T-helper 1 cell treated with Interleukin-12 subunit alpha and Interleukin-12 subunit beta and Interleukin-4 antibody, amounts not matched to agents 30 μg/mL and 1 μg/mL, for 36 hours (primary cell): ENCODE measurements around the gene TLE2.

Experiments used
- H3K27ac Mint-ChIP-seq: one replicate; pipeline ENCODE4 v1.8.0; 2021; ENCODE audit warnings: mild to moderate bottlenecking, mixed read lengths
- H3K27me3 Mint-ChIP-seq: one replicate; pipeline ENCODE4 v1.8.0; 2021; ENCODE audit warnings: low read depth, mixed read lengths
- H3K36me3 Mint-ChIP-seq: one replicate; pipeline ENCODE4 v1.8.0; 2021; ENCODE audit warnings: low read depth, mixed read lengths
- H3K4me1 Mint-ChIP-seq: one replicate; pipeline ENCODE4 v1.8.0; 2021; ENCODE audit warnings: low read depth, mixed read lengths
- H3K4me3 Mint-ChIP-seq: one replicate; pipeline ENCODE4 v1.8.0; 2021; ENCODE audit warnings: mild to moderate bottlenecking, moderate library complexity, mixed read lengths
- H3K9me3 Mint-ChIP-seq: one replicate; pipeline ENCODE4 v1.8.0; 2021; ENCODE audit warnings: mixed read lengths

Gene TLE2

DNA sequence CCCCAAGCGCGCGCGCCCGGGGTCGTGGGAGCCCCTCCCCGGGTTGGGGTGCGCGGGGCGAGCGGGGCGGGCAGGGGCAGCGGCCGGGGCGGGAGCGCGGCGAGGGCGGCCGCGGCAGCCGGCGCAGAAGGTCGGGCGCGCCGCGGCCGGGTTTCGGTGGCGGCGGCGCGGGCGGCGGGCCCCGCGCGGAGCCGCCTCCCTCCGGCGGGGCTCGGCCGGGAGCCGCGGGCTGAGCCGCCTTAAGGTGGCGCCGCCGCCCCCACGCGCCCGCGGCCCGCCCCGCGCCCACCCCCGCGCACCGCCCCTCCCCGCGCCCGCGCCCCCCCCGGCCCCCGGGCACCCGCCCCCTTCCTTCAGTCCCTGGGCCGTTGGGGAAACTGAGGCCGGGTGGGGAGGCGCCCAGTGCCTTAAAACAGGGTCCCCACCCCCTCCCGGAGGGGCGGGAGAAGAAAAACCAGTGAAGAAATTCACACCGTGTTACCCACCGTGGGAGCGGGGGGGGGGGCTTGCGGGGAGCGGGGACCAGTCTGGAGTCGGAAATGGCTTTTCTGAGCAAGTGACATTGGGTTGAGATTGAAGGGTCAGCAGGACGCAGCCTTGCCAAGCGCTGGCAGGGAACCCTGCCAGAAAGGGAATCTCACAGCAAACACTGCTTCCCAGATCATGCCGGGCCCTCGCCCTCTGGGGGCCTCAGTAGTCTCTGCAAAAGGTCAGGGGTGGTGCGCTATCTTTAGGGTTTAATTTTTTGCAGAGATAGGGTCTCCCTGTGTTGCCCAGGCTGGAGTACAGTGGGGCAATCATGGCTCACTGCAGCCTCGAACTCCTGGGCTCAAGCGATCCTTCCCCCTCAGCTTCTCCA is at the start of gene TLE2:
TSS of gene TLE2 (minus strand) at position 216 of the 859 bp plus-strand sequence. CDS start 376 bp downstream, outside the sequence.
- Mint-ChIP-seq H3K9me3 (no peaks in the 10 kb centered on the region), H3K27ac (no peak within 1 kb of the TSS), H3K4me1 (peaks cover 7% of the 10 kb centered on the region), H3K36me3 (no peaks in the 10 kb centered on the region), H3K27me3 (peaks cover 55% of the 10 kb centered on the region), H3K4me3 (peak within 1 kb of the TSS; percentile 60)

DNA sequence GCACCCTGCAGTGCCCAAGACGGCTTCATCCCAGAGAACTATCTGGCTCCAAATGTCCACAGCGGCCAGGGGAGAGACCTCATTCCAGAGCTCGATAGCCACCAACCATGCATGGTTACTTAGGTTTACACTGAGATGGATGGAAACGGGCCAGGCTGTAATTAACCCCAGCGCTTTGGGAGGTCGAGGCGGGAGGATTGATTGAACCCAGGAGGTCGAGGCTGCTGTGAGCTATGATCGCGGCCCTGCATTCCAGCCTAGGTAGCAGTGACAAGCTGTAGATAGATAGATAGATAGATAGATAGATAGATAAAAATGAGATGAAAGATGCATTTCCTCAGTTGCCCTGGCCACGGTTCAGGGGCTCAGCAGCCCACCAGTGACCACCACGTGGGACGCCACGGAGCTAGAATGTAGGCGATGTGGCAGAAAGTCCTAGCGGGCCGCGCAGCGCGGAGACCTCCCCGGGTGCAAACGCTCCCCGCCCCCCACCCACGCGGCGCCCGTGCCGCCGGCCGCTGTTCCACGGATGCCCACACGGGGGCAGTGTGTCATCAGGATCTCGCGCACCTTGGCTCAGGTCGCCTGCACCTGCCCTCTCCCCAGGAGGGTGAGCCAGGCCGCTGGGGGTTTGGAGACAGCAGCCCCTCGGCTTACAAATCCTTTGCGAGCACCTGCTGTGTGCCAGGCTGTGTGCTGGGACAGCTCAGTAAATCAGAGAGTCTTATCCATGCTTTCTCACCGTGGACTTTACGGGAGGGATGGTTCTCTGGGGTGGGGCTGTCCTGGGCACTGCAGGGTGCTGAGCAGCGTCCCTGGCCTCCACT is 46.7 kb upstream of the TLE2 start:
- peaks cover 3% of the 10 kb centered on the region for H3K4me1 Mint-ChIP-seq
- H3K27me3 Mint-ChIP-seq: no peaks in the 10 kb centered on the region
- H3K9me3 Mint-ChIP-seq: no peaks in the 10 kb centered on the region
- H3K27ac Mint-ChIP-seq: no peak overlapping the region
- H3K36me3 Mint-ChIP-seq: no peaks in the 10 kb centered on the region
- no peak overlapping the region for H3K4me3 Mint-ChIP-seq

DNA sequence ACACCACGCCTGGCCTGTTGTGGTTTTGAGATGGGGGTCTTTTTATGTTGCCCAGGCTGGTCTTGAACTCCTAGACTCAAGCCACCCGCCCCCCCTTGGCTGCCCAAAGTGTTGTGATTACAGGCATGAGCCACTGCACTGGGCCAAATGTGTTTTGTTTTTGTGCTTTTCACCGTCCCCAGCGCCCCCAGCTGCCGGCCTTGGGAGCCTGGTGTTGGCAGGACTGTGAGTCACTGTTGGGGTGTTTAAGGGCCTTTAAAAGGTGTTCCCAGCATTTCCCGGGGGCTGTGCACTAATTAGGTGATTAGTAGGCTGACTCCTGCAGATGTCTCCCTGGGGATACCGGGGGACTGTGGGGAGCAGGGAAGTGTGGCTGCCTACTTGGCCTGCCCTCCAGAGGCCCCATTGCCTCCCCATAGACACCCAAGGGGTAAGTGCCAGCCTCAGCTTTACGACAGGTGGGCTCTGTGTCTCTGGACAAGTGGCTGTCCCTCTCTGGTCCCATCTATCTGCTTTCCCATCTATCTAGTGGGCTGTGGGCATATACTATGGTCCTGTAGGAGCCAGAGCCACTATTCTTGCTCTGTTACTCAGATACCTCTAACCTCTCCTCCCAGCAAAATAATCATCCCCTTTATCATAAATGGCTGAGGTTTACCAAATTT is 45.0 kb upstream of the TLE2 start:
- H3K27ac Mint-ChIP-seq: no peak overlapping the region
- no peaks in the 10 kb centered on the region for H3K9me3 Mint-ChIP-seq
- H3K27me3 Mint-ChIP-seq: no peaks in the 10 kb centered on the region
- peaks cover 3% of the 10 kb centered on the region for H3K4me1 Mint-ChIP-seq
- no peak overlapping the region for H3K4me3 Mint-ChIP-seq
- H3K36me3 Mint-ChIP-seq: no peaks in the 10 kb centered on the region

DNA sequence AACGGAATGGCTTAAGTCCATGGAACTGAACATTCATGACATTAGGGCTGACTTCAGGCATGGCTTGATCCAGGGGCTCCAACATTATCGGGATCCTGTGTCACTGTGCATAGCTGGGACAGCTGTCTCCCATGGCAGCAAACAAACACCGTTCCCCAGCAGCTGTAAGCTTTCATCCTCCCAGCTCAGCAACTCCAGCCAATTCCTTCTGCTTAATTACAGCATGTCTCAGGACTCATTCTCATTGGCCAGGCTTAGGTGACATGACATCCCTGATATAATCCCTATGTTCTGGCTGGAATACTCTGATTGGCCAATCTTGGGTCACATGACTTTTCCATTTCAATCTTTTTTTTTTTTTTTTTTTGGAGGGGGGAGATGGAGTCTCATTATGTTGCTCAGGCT is 44.1 kb upstream of the TLE2 start:
- no peak overlapping the region for H3K27ac Mint-ChIP-seq
- H3K36me3 Mint-ChIP-seq: no peaks in the 10 kb centered on the region
- no peak overlapping the region for H3K4me3 Mint-ChIP-seq
- peaks cover 3% of the 10 kb centered on the region for H3K4me1 Mint-ChIP-seq
- no peaks in the 10 kb centered on the region for H3K9me3 Mint-ChIP-seq
- no peaks in the 10 kb centered on the region for H3K27me3 Mint-ChIP-seq

DNA sequence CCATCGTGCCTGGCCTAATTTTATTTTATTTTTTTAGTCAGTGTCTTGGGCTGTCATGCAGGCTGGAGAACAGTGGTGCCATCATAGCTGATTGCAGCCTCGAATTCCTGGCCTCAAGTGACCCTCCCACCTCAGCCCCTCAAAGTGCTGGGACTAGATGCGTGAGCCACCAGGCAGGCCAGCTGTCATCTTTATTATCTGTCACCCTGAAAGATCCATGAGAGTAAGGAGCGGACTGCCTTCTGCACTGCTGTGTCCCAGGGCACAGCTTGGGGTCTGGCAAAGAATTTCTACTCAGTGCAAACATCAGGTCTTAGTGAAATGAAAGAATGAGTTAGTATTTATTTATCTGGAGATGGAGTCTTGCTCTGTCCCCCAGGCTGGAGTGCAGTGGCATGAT is 42.7 kb upstream of the TLE2 start:
- Mint-ChIP-seq H3K4me3 (no peak overlapping the region), H3K27me3 (no peaks in the 10 kb centered on the region), H3K9me3 (no peaks in the 10 kb centered on the region), H3K36me3 (no peaks in the 10 kb centered on the region), H3K27ac (no peak overlapping the region), H3K4me1 (peaks cover 3% of the 10 kb centered on the region)

DNA sequence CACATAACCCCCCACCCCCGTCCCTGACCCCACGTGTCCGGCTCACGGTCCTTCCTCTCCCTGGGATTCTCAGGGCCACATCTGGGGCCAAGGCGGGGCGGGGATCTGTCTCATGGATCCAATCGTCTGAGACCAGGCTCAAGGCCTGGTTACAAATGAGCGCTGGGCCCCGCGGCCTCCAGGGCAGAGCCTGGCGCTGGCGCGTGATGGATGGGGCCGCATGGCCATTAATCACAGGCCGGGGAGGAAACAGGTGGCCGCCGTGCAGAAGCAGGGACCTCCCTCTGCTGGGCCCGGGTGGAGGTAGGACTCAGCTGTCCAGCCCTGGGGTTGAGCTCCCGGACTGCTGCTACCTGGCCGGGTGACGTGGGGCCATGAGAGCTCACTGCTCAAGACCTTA is 39.0 kb upstream of the TLE2 start:
- peaks cover 2% of the 10 kb centered on the region for H3K4me1 Mint-ChIP-seq
- H3K4me3 Mint-ChIP-seq: no peak overlapping the region
- no peaks in the 10 kb centered on the region for H3K36me3 Mint-ChIP-seq
- H3K9me3 Mint-ChIP-seq: no peaks in the 10 kb centered on the region
- H3K27ac Mint-ChIP-seq: no peak overlapping the region
- H3K27me3 Mint-ChIP-seq: no peaks in the 10 kb centered on the region

DNA sequence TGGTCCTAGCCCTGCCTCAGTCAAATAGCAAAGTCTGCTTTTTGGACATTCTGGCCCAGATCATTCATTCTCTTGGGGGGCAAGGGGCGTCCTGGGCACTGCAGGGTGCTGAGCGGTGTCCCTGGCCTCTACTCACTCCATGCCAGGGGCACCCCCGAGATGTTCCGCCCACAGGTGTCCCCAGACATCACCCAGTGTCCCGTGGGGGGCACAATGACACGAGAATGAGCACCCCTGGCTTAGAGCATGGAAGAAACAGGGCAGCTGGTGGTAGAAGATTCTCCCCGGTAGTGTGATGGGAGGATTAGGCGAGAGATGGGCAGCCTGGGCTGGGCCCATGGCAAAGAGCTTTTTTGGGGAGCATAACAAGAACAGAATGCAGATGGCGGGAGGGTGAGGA is 38.5 kb upstream of the TLE2 start:
- no peaks in the 10 kb centered on the region for H3K27me3 Mint-ChIP-seq
- no peak overlapping the region for H3K27ac Mint-ChIP-seq
- H3K36me3 Mint-ChIP-seq: no peaks in the 10 kb centered on the region
- H3K4me3 Mint-ChIP-seq: no peak overlapping the region
- H3K4me1 Mint-ChIP-seq: peaks cover 4% of the 10 kb centered on the region
- H3K9me3 Mint-ChIP-seq: no peaks in the 10 kb centered on the region

DNA sequence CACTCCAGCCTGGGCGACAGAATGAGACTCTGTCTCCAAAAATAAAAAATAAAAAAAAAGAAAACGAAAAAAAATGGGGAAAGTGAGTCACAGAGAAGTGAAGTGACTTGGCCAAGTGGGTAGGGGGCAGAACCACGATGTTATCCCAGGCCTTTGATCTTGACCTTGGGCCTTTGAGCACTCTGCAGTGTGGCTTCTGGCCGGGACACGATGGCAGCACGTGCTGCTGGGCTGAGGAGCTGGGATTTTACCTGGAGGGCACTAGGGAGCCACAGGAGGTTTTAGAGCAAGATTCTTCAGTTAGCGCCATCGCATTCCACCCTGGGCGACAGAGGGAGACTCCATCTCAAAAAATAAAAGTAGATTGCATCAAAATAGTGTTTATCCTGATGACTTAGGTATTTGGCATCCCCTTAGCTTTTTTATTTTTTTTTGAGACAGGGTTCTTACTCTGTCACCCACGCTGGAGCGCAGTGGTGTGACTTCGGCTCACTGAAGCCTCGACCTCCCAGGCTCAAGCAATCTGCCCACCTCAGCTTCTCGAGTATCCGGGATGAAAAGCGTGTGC is 37.5 kb upstream of the TLE2 start:
- Mint-ChIP-seq H3K27ac (no peak overlapping the region), H3K4me1 (peaks cover 4% of the 10 kb centered on the region), H3K36me3 (no peaks in the 10 kb centered on the region), H3K27me3 (no peaks in the 10 kb centered on the region), H3K4me3 (no peak overlapping the region), H3K9me3 (no peaks in the 10 kb centered on the region)

DNA sequence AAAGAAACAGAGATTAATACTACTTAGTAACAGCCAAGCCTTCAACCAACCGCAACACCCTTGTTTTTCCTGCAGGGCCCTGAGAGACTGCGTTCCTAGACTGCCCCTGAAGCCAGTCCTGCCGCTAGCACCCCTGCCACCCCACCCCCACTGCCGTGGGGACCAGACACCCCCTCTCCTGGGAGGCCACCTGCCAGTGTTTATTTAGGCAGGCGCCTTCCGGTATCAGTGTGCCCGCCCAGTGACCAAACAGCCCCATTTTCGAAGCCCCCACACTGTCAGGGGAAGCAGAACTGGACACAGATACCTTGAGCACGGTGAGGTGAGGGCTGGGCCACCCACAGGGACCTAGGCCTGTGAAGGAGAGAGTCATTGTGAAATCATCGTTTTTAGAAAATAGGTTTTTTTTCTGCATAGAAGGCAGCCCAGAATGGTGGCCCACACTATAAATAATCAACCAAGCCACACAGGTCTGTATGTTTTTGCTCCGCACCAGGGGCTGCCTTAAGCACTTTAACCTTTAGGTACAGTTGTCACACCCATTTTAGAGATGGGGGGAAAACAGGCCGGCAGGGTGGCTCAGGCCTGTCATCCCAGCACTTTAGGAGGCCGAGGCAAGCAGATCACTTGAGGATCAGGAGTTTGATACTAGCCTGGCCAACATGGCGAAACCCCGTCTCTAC is 36.7 kb upstream of the TLE2 start:
- no peaks in the 10 kb centered on the region for H3K27me3 Mint-ChIP-seq
- no peaks in the 10 kb centered on the region for H3K9me3 Mint-ChIP-seq
- no peak overlapping the region for H3K27ac Mint-ChIP-seq
- peaks cover 7% of the 10 kb centered on the region for H3K4me1 Mint-ChIP-seq
- H3K4me3 Mint-ChIP-seq: no peak overlapping the region
- H3K36me3 Mint-ChIP-seq: peaks cover 2% of the 10 kb centered on the region

DNA sequence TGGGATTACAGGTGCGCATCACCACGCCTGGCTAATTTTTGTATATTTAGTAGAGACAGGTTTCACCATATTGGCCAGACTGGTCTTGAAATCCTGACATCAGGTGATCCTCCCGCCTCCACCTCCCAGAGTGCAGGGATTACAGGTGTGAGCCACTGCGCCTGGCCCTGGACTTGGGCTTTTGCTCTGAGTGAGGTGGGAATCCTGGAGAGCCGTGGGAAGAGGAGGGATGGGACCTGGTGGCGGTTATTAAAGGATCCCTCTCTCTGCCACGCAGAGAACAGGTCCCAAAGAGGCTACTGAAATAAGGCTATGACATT is 34.9 kb upstream of the TLE2 start:
- Mint-ChIP-seq H3K4me3 (peak overlapping the region; percentile 88), H3K27ac (peak overlapping the region; percentile 36), H3K9me3 (no peaks in the 10 kb centered on the region), H3K36me3 (peaks cover 10% of the 10 kb centered on the region), H3K27me3 (no peaks in the 10 kb centered on the region), H3K4me1 (peaks cover 17% of the 10 kb centered on the region)

DNA sequence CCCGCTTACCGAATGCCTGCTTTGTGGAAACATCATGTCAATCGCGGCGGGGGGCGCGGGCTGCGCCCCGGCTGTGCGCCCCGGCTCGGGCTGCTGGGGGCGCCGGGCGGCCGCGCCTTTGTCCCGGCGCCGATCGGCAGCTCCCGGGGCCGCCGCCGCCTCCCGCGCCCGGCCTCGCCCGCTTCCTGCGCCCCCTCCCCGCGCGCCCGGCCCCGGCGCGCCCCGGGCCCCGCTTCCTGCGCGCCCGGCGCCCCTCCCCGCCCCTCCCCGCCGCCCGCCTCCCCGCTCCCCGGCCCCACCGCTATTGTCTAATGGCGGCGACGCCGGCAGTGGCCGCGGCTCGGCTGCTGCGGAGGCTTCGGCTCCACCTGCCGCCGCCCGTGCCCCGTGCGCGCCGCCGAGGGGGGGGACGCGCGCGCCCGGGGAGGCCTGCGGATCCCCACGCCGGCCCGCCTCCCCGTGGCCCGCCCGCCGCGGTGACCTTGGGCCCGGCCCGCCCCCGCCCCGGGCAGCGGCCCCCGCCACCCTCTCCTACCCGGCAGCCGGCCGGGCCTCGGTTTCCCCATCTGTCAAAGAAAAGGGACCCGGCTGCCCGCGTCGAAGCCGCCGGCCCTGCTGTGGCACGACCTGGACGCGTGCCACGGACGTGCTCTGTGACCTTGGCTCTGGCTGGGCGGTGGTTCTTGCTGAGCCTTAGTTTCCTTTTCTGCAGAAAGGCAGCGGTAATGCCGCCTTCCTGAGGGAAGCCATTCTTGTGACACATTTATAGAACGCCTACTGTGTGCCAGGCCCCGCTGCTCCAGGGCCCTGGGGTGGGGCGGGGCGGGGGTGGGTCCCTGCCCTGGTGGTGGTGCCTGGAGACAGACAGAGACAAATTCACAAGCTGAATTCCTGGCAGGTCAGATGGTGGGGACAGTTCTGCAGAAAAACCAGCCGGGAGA is 33.4 kb upstream of the TLE2 start, which contains the start of gene TLE5:
TSS of gene TLE5 (minus strand) at position 331 of the 941 bp plus-strand sequence. CDS start at position 36, 295 bp downstream.
- peak within 1 kb of the TSS; percentile 88 for H3K4me3 Mint-ChIP-seq
- H3K27me3 Mint-ChIP-seq: no peaks in the 10 kb centered on the region
- peaks cover 25% of the 10 kb centered on the region for H3K4me1 Mint-ChIP-seq
- H3K9me3 Mint-ChIP-seq: no peaks in the 10 kb centered on the region
- H3K27ac Mint-ChIP-seq: peak within 1 kb of the TSS; percentile 93
- H3K36me3 Mint-ChIP-seq: peaks cover 21% of the 10 kb centered on the region

DNA sequence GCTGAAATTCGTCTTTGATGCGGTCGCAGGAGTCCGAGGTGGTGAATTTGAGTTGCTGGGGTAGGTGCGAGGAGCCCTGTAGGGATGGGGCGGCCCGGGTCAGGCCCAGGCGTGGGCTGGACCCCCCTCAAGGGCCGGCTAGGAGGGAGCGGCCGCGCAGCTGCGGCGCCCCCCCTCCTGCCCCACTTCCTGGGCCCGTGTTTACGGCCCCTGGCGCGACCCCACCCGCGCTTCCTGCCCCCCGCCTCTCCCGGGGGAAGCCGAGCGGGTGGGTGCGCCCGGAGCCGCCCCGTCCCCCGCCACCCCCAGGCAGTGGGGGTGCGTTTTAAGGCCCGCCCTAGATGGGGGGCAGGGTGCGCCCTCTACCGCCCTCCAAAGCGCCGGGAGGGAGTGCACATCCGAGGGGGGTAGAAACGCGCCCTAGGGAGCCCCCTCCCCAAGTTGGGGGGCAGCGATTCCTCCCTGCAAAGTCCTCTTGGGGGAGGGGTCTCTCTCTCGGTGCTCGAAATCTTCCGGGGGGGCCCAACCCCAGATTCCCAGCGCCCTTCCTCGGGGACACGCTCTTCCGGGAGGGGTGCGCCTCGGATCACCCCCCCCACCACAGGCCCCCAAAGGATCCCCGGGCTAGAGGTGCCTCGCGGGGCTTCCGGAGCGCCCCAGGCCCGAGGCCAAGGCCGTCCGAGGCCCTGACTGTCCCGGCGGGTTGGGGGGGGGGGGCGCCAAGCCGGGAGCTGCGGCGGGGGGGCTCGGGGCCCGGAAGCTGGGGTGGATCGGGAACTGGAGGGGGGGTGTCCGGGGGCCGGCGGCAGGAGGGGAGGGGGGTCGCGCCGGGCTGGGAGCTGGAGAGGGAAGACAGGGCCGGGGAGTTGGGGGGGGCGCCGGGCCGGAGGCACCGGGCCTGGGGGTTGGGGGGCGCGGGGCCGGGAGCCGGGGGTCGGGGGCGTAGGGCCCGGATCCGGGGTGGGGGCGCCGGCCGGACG is 32.4 kb upstream of the TLE2 start:
- H3K4me1 Mint-ChIP-seq: peaks cover 25% of the 10 kb centered on the region
- H3K27ac Mint-ChIP-seq: peak overlapping the region; percentile 91
- no peaks in the 10 kb centered on the region for H3K9me3 Mint-ChIP-seq
- peaks cover 24% of the 10 kb centered on the region for H3K36me3 Mint-ChIP-seq
- no peaks in the 10 kb centered on the region for H3K27me3 Mint-ChIP-seq
- H3K4me3 Mint-ChIP-seq: peak overlapping the region; percentile 91
